ENCODE data around the gene BAIAP2.
A peak's percentile ranks its signal among the peaks of the same experiment; 100 is the strongest.

Gene BAIAP2

DNA sequence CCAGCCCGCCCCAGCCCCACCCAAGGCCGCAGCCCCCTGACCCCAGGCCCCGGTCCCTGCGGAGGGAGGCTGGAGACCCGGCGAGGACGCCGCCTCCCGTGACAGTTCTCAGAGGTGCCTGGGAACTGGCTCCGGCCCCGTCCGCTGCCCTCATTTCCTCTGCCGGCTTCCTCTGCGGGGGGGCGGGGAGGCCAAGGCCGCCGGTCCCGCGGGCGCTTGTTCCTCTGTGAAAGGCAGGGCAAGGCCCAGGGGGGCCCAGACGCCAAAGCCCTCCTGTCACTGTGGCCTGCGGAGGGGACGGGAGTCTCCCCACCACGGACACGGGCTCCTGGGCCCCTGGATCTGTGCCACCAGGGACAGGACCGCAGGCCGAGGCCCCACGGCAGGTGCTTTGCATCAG lies 125.4 kb downstream of the BAIAP2 start:
- DNase-seq (ENCODE audit: low spot score) = no peak

- no peak for DNase-seq (ENCODE audit: low spot score)
Measured at GRCh38 chr17:81160747-81161453, 125.9 kb downstream of the BAIAP2 start.

DNA sequence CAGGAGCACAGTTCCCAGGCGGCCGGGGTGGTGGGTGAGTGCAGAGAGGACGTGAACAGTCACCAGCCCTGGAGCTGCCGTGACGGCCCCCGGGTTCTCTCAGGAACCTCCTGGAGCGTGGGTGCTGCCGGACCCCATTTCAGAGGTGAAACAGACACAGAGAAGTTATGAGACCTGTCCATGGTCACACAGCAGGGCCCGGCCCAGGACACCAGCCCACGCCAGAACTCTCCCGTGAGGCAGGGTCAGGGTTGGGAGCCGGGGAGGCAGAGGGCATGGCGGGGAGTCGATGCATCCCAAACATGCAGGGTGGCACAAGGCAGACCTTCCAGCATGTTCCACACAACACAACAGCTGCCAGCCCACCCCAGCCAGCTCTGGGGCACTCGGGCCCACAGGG lies 126.6 kb downstream of the BAIAP2 start:
- no peak for DNase-seq (ENCODE audit: low spot score)

GRCh38 chr17:81161972-81162371 lies 127.0 kb downstream of the BAIAP2 start:
- no peak for DNase-seq (ENCODE audit: low spot score)

DNA sequence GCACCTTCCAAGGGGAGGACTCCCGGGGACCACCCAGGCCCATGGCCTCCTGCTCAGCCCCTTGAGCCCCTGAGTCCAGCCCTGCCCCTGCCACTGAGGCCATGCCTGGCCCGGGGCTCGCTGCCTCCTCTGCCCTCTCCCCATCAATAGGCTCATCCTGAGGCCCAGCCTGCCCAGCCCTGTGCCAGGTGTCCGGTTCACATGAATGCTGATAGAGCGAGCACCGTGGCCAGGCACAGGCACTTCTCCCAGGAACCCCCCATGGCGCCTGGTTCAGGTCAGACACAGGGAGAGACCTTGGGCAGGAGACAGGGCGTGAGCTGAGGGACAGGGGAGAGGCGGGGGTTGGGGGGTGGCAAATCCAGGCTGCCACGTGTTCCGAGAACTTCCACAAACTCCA lies 127.5 kb downstream of the BAIAP2 start:
- no peak for DNase-seq (ENCODE audit: low spot score)

DNA sequence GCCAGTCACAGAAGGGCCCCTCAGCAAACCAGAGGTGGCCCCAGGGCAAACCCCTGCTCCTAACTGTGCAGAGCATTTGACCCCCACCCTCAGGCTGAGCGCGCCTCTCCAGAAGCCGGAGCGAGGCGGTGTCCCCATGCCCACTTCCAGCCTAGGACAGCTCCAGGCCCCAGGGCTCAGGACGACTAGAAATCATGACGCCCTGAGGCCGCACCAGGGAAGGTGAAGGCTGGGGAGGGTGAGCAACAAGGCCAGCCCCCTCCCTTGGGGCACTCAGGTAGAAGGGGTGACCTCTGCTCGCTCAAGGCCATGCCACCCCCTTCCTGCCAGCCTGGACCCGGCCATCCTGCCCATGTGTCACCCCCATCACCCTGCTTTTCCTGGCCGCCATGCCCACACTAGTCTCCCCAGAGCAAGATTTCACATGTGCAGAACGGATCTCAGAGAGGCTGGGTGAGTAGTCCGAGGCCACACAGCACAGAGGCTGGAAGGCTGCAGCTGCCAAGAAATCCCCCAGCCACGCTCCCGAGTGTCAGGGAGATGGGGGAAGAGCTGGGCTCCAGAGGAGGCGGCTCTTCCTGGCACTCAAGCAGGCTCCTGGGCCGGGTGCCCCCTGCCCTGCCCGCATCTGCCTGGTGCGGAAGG lies 128.2 kb downstream of the BAIAP2 start:
- no peak for DNase-seq (ENCODE audit: low spot score)

DNA sequence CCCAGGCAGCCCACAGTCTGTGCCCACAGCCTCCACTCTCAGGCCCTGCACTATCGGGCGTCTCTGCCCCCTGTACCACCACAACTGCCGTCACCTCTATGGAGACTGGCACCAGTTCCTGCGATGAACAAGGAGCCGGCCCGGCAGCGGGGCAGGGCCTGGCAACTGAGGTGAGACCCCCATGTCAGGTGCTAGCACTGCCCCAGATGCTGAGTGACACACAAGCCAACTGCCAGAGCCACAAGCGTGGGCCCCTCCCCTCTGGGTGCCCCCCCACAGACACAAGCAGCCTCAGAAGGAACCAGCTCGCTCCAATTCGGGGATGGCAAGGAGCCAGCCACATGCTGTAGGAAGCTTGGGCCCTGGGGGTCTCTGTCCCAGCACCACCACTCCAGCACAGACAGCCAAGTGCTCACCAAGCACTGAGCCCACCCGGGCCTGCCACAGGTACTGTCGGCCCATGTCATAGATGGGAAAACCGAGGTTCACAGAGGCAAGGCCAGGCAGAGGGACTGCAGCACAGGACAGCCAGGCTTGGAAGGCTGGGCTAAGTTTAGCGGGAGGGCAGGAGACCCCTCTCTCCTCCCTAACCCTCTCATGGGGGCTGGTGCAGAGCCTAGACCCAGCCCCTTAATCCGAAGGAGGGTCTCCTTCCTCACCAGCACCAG lies 128.9 kb downstream of the BAIAP2 start:
- DNase-seq (ENCODE audit: low spot score) = no peak

GRCh38 chr17:81164371-81165245 lies 129.7 kb downstream of the BAIAP2 start:
- DNase-seq (ENCODE audit: low spot score) = peak; percentile 84

DNA sequence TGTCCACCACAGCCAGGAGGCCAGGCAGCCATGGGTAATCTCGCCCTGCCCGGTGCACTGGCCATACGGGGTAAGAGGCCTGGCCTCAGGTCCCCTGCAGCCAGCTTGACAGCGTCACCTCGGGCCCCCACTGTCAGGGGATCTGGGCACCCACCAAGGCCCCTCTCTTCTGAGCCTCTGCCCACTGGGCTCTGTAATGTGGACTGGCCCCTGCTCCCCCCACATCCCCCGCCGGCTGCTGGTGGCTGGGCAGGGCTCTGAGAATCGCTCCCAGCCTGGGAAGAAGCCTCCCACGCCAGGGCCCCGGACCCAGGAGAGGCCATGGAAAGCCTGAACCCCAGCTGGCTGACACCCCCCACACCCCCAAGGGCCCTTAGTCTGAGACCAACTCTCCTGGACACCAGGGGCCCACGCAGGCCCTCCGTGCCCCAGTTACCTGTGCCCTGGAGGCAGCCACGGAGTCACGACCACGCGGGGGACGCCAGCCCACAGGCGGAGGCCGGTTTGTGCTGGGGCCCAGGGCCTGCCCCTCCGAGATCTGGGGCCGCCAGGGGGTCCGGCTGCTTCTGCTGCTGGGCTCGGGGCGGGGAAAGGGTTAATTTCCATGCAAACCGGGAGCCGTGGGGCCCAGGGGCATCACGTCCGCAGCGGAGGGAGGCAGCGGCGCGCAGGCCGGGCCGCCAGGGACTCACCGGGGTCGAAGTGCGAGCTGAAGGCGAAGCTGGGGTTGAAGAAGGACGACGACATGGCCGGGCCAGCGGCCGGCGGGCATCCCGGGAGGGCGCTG lies 130.5 kb downstream of the BAIAP2 start, which contains the start of gene PVALEF:
Gene PVALEF, plus strand, starts transcription at position 262 of the 787 bp plus-strand sequence. CDS start 15,720 bp downstream, outside the sequence.
- DNase-seq (ENCODE audit: low spot score) = peak; percentile 76

GRCh38 chr17:81166033-81166492 lies 131.1 kb downstream of the BAIAP2 start, which contains the start of gene AATK:
AATK (minus strand) TSS chr17:81166221; CDS start chr17:81165992, 229 bp downstream.
- DNase-seq (ENCODE audit: low spot score) = no peak

Measured in globus pallidus (tissue), 1 donor.